AG09319 (cell line): Measurements from ENCODE around the gene PANX2.

Experiments used
- DNase-seq: peaks from one replicate; pipeline ENCODE4 v3.0.0-alpha.2; 2010; ENCODE audit warnings: low read depth; ENCODE audit errors: extremely low read depth
- TF ChIP-seq, protein P1 (sequence below): IDR thresholded peaks from 2 replicates; pipeline ENCODE4 v1.5.1; 2011; ENCODE audit warnings: low read depth, mild to moderate bottlenecking, inconsistent platforms, low read length, moderate library complexity

Gene PANX2

DNA sequence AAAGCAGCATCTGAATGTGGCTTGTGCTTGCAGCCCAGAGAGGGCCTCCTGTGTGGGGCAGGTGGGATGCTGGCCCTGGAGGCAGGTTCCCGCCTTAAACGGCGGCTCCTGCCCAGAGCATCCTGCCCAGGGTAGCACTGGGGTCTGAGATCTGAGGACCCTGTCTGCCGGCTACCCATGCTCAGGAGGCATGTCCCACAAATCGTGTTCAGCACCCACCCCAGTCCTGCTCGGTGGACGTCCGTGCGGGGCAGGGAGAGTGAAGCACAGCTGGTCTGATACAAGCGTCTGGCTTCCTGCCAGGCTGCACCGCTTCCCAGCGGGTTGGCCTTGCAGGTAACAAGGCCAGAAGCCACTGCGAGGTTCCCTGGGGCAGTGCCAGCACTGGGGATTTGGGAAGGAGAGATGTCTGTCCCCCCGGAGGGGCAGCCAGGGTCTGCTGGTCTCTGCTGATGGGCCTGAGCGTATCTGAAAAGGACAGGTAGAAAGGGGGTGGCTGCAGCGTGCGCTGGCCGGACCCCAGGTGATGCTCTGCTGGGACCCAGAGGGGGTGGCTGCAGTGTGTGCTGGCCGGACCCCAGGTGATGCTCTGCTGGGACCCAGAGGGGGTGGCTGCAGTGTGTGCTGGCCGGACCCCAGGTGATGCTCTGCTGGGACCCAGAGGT, 18.8 kb downstream of the PANX2 start:
- TF ChIP-seq, protein P1, sequence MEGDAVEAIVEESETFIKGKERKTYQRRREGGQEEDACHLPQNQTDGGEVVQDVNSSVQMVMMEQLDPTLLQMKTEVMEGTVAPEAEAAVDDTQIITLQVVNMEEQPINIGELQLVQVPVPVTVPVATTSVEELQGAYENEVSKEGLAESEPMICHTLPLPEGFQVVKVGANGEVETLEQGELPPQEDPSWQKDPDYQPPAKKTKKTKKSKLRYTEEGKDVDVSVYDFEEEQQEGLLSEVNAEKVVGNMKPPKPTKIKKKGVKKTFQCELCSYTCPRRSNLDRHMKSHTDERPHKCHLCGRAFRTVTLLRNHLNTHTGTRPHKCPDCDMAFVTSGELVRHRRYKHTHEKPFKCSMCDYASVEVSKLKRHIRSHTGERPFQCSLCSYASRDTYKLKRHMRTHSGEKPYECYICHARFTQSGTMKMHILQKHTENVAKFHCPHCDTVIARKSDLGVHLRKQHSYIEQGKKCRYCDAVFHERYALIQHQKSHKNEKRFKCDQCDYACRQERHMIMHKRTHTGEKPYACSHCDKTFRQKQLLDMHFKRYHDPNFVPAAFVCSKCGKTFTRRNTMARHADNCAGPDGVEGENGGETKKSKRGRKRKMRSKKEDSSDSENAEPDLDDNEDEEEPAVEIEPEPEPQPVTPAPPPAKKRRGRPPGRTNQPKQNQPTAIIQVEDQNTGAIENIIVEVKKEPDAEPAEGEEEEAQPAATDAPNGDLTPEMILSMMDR: no peak
- DNase-seq: no peak

DNA sequence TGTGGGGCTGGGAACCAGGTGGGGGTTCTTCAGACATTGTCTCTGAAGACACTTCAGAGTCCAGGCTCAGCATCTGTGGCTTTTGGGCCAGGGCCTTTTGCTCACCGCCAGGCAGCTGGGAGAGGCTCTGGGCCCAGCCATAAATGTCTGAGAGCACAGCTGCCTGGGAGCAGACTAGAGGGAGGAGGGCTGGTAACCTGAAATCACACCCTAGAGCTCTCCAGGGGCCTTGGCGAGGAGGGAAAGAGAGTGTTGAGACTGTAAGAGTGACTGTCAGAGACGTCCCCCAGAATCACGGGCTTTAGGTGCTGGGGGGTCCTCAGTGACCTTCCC, 19.3 kb downstream of the PANX2 start:
- TF ChIP-seq, protein P1: no peak
- DNase-seq: no peak

DNA sequence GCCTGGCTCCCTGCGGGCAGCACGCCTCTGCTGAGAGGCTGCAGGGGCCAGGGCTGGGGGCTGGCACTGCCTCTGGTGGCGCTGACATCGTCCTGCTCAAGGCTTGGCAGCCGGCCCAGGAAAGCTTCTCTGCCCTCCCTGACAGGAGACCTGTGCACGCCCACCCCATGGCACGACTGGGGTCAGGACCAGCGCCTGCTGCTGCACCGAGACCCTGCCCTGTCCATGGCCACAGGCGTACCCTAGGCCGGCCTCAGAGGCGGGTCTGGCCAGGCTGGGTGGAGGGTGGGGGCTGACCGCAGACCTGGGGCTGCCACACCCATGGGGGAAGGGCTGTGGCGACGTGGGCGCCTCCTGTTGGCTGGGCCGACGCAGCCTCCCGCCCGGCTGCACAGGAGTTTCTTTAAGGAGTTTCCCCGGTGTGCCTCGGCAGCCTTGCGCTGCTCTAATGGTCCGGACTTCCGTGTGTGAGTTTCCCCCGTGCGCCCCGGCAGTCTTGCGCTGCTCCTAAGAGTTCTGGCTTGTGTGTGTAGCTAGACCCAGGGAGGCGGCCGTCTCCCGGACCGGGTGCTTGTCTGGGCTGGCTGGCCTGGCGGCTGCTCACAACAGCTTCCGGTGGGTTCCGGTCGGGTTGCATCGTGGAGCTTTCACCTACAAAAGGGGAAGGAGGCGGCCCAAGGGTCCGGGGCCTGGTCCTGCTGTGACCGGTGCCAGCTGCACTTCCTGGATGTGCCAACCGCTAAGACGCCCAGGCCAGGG, 19.8 kb downstream of the PANX2 start:
- DNase-seq: peak; percentile 14
- TF ChIP-seq, protein P1: peak; percentile 59

DNA sequence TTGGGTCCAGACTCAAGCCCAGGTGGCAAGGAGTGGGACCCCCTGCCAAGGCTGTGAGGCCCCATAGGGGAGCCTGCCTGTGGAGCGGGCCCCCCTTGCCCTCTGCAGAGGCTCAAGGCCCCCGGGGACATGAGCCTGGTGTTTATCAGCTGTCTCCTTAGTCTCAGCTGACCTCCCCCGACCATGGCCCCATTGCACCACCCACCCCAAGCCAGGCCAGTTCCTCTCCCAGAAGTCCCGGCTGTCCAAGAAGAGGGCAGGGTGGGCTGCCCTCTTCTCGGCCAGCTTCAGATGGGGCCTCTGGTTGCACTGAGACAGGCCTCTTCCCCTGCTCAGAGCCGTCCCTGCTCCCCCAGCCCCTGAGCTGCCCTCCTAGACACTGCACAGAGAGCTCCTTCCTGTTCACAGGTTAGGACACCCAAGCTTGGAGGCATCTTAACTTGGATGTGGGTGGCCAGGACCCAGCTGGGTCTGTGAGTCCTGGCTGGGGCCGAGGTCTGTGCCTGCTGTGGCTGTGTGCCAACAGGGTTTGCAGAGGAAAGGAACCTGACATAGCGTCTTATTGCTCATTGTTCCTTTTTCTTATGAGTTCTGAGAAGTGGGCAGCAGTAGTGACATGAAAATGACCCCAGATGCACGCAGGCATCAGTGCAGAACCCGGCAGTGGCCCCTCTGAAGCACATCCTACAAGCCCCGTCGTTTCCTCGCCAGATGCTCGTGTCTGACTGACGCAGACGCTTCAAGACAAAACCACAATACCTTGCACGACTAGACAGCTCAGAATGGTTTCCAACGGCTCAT, 20.6 kb downstream of the PANX2 start:
- no peak for DNase-seq
- TF ChIP-seq, protein P1: no peak

DNA sequence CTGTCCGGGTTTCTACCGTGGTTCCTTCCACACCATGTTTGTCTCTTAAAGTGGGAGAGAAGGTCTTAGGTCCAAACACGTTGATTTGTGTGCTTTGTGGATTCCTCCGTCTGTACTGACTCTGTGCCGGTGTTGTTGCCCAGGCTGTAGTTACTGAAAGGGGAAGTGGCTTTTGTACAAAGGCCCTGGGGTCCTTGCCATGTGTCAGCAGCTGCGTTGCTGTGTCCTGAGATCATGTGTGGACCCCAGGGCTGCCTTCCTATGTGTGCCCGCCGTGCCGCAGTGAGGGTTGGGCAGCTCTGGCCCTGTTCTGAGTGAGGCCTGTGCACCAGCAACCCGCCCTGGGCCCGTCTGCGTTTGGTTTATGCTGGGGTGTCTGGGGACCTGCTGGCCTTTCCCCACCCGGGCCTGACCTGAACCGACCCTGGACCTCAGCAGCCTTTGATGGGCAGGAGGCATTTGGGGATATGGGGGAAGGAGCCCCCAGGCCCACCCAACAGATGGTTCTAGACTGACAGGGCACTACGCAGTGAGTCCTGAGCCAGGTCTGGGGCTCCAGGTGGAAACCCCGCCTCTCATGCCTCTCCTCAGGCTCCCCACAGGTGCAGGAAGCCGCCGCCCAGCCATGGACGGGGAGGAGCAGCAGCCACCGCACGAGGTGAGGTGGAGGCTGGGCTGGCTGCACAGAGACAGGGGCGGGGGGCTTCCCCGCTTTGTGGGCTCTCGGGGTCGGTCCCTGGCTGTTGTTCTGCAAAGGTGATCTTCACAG, 22.1 kb downstream of the PANX2 start:
- TF ChIP-seq, protein P1: no peak
- DNase-seq: no peak

DNA sequence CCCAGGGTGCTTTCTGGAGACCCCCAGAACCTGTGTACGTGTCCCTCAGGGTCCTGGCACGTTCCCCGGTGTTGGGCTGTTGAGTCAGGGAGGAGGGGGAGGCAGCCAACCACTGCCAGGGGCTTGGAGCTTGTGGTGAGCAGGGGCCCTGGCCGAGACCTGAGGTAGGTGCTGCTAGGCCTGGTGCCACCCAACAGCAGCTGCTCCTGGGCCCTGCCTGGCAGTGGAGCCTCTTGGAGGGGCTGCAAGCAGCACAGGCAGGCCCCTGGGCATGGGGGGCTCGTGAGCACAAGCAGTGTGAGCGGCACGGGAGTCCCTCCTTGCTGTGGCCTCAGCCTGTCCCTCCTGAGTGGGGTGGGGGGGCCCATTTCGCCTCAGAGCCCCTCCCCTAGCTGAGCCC, 23.1 kb downstream of the PANX2 start:
- TF ChIP-seq, protein P1: no peak
- no peak for DNase-seq
